Hepatocyte (in vitro differentiated cells): ENCODE data around the gene TRIP12.

Source experiments
- EZH2phosphoT487 ChIP-seq: fragments of 200-600 bp; sonication (generic); IDR thresholded peaks from one replicate; pipeline ENCODE4 v1.6.1; 2018; ENCODE audit warnings: antibody characterized with exemption, mild to moderate bottlenecking, low read depth, moderate library complexity; ENCODE audit not compliant: unreplicated experiment, severe bottlenecking
- TF ChIP-seq, protein P1 (sequence below): fragments of 200-600 bp; sonication (generic); IDR thresholded peaks from 2 replicates; pipeline ENCODE4 v1.5.1; 2016; ENCODE audit warnings: antibody characterized with exemption, mild to moderate bottlenecking; ENCODE audit not compliant: poor library complexity

DNA sequence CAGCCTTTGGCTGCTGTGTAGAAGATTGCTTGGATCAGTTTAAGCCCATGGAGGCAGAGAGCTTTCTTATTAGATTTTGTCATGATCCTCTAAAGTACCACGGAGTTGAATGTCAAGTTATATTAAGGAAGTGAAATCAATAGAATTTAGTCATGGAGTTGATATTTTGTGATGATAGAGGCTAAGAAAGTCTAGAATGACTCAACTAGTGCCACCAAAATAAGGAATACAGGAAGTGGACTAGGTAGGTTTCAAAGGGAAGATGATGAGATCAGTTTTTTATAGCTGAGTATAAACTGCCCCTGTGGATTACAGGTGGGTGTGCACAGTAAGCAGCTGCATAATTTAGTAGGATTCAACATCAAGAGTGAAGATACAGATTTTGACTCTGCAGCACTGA lies 25.7 kb upstream of the TRIP12 start:
- TF ChIP-seq, protein P1, sequence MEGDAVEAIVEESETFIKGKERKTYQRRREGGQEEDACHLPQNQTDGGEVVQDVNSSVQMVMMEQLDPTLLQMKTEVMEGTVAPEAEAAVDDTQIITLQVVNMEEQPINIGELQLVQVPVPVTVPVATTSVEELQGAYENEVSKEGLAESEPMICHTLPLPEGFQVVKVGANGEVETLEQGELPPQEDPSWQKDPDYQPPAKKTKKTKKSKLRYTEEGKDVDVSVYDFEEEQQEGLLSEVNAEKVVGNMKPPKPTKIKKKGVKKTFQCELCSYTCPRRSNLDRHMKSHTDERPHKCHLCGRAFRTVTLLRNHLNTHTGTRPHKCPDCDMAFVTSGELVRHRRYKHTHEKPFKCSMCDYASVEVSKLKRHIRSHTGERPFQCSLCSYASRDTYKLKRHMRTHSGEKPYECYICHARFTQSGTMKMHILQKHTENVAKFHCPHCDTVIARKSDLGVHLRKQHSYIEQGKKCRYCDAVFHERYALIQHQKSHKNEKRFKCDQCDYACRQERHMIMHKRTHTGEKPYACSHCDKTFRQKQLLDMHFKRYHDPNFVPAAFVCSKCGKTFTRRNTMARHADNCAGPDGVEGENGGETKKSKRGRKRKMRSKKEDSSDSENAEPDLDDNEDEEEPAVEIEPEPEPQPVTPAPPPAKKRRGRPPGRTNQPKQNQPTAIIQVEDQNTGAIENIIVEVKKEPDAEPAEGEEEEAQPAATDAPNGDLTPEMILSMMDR, result no peak
- no peak for TF ChIP-seq EZH2phosphoT487
